Measurements from ENCODE around the gene IQGAP3. TPM values are rescaled to one million over a fixed set of nuclear protein-coding genes. Genes with fewer than 3 reads are reported as not detected.
A peak's percentile ranks its signal among the peaks of the same experiment; 100 is the strongest.

IQGAP3 gene
- total RNA-seq, 2 experiments from 2014 or later, result 13.5 to 14.9 TPM

GRCh38 chr1:156488566-156489165 is 83.7 kb downstream of the IQGAP3 start:
- H3K36me3 Mint-ChIP-seq, result peaks cover 11% of the 10 kb centered on the region
- H3K27ac Mint-ChIP-seq, result peak overlapping the region; percentile 76
- peaks cover 78% of the 10 kb centered on the region for H3K4me1 Mint-ChIP-seq
- no peaks in the 10 kb centered on the region for H3K9me3 Mint-ChIP-seq
- peak; percentile 59 for DNase-seq
- no peaks in the 10 kb centered on the region for H3K27me3 Mint-ChIP-seq
- peak overlapping the region; percentile 58 for H3K4me3 Mint-ChIP-seq

- Mint-ChIP-seq H3K9me3 (no peaks in the 10 kb centered on the region), H3K27me3 (no peaks in the 10 kb centered on the region), H3K4me1 (peaks cover 74% of the 10 kb centered on the region), H3K36me3 (peaks cover 13% of the 10 kb centered on the region), H3K27ac (peak overlapping the region; percentile 76), H3K4me3 (no peak overlapping the region)
- peak; percentile 41 for DNase-seq
These were observed 84.5 kb downstream of the IQGAP3 start for GRCh38 chr1:156487862-156488261.

- H3K27ac Mint-ChIP-seq, result peak overlapping the region; percentile 76
- no peak overlapping the region for H3K4me3 Mint-ChIP-seq
These were observed 85.7 kb downstream of the IQGAP3 start for GRCh38 chr1:156486421-156487344.

GRCh38 chr1:156485984-156486383 is 86.4 kb downstream of the IQGAP3 start:
- Mint-ChIP-seq H3K36me3 (peaks cover 15% of the 10 kb centered on the region), H3K4me1 (peaks cover 74% of the 10 kb centered on the region), H3K27me3 (no peaks in the 10 kb centered on the region), H3K4me3 (no peak overlapping the region), H3K27ac (peak overlapping the region; percentile 12), H3K9me3 (no peaks in the 10 kb centered on the region)
- no peak for DNase-seq

More at GRCh38 chr1:156486421-156487344, 85.7 kb downstream of the IQGAP3 start:
- DNase-seq, result no peak
- H3K9me3 Mint-ChIP-seq, result no peaks in the 10 kb centered on the region
- H3K36me3 Mint-ChIP-seq, result peaks cover 11% of the 10 kb centered on the region
- H3K4me1 Mint-ChIP-seq, result peaks cover 74% of the 10 kb centered on the region
- no peaks in the 10 kb centered on the region for H3K27me3 Mint-ChIP-seq

GRCh38 chr1:156484480-156485058 is 87.8 kb downstream of the IQGAP3 start:
- H3K27me3 Mint-ChIP-seq, result no peaks in the 10 kb centered on the region
- H3K4me3 Mint-ChIP-seq, result no peak overlapping the region
- DNase-seq, result no peak
- H3K9me3 Mint-ChIP-seq, result no peaks in the 10 kb centered on the region
- peaks cover 26% of the 10 kb centered on the region for H3K36me3 Mint-ChIP-seq
- H3K27ac Mint-ChIP-seq, result no peak overlapping the region
- peaks cover 69% of the 10 kb centered on the region for H3K4me1 Mint-ChIP-seq

- DNase-seq, result no peak
- no peak overlapping the region for H3K27ac Mint-ChIP-seq
- no peaks in the 10 kb centered on the region for H3K9me3 Mint-ChIP-seq
- no peak overlapping the region for H3K4me3 Mint-ChIP-seq
- peaks cover 34% of the 10 kb centered on the region for H3K36me3 Mint-ChIP-seq
- H3K4me1 Mint-ChIP-seq, result peaks cover 57% of the 10 kb centered on the region
- H3K27me3 Mint-ChIP-seq, result no peaks in the 10 kb centered on the region
These were observed 89.0 kb downstream of the IQGAP3 start for GRCh38 chr1:156483397-156483796.

- Mint-ChIP-seq H3K36me3 (peaks cover 34% of the 10 kb centered on the region), H3K9me3 (no peaks in the 10 kb centered on the region), H3K4me3 (no peak overlapping the region), H3K4me1 (peaks cover 51% of the 10 kb centered on the region), H3K27me3 (no peaks in the 10 kb centered on the region), H3K27ac (no peak overlapping the region)
- no peak for DNase-seq
These were observed 90.1 kb downstream of the IQGAP3 start for GRCh38 chr1:156482276-156482675.

- peaks cover 33% of the 10 kb centered on the region for H3K36me3 Mint-ChIP-seq
- peaks cover 52% of the 10 kb centered on the region for H3K4me1 Mint-ChIP-seq
- H3K27ac Mint-ChIP-seq, result peak overlapping the region; percentile 69
- no peaks in the 10 kb centered on the region for H3K27me3 Mint-ChIP-seq
- peak; percentile 37 for DNase-seq
- H3K9me3 Mint-ChIP-seq, result no peaks in the 10 kb centered on the region
- peak overlapping the region; percentile 8 for H3K4me3 Mint-ChIP-seq
These were observed 90.8 kb downstream of the IQGAP3 start for GRCh38 chr1:156481527-156481926.

GRCh38 chr1:156480411-156481192 is 91.8 kb downstream of the IQGAP3 start:
- peak overlapping the region; percentile 42 for H3K4me3 Mint-ChIP-seq
- H3K36me3 Mint-ChIP-seq, result peaks cover 28% of the 10 kb centered on the region

GRCh38 chr1:156480016-156480370 is 92.4 kb downstream of the IQGAP3 start:
- peaks cover 28% of the 10 kb centered on the region for H3K36me3 Mint-ChIP-seq
- H3K27me3 Mint-ChIP-seq, result no peaks in the 10 kb centered on the region
- H3K4me3 Mint-ChIP-seq, result no peak overlapping the region
- H3K4me1 Mint-ChIP-seq, result peaks cover 50% of the 10 kb centered on the region
- DNase-seq, result no peak
- no peaks in the 10 kb centered on the region for H3K9me3 Mint-ChIP-seq
- no peak overlapping the region for H3K27ac Mint-ChIP-seq

More at GRCh38 chr1:156480411-156481192, 91.8 kb downstream of the IQGAP3 start:
- H3K9me3 Mint-ChIP-seq, result no peaks in the 10 kb centered on the region
- peak; percentile 79 for DNase-seq
- H3K27me3 Mint-ChIP-seq, result no peaks in the 10 kb centered on the region
- peak overlapping the region; percentile 69 for H3K27ac Mint-ChIP-seq
- H3K4me1 Mint-ChIP-seq, result peaks cover 50% of the 10 kb centered on the region

- H3K9me3 Mint-ChIP-seq, result no peaks in the 10 kb centered on the region
- peaks cover 30% of the 10 kb centered on the region for H3K36me3 Mint-ChIP-seq
- no peaks in the 10 kb centered on the region for H3K27me3 Mint-ChIP-seq
- peak overlapping the region; percentile 65 for H3K27ac Mint-ChIP-seq
- H3K4me3 Mint-ChIP-seq, result no peak overlapping the region
- DNase-seq, result no peak
- H3K4me1 Mint-ChIP-seq, result peaks cover 50% of the 10 kb centered on the region
These were observed 93.0 kb downstream of the IQGAP3 start for GRCh38 chr1:156479093-156480015.

- no peak for DNase-seq
- no peak overlapping the region for H3K4me3 Mint-ChIP-seq
- H3K9me3 Mint-ChIP-seq, result no peaks in the 10 kb centered on the region
- H3K27ac Mint-ChIP-seq, result no peak overlapping the region
- H3K4me1 Mint-ChIP-seq, result peaks cover 46% of the 10 kb centered on the region
- no peaks in the 10 kb centered on the region for H3K27me3 Mint-ChIP-seq
- peaks cover 36% of the 10 kb centered on the region for H3K36me3 Mint-ChIP-seq
These were observed 94.1 kb downstream of the IQGAP3 start for GRCh38 chr1:156478250-156478627.

- no peak overlapping the region for H3K4me3 Mint-ChIP-seq
- H3K36me3 Mint-ChIP-seq, result peaks cover 33% of the 10 kb centered on the region
- peaks cover 41% of the 10 kb centered on the region for H3K4me1 Mint-ChIP-seq
- H3K27ac Mint-ChIP-seq, result peak overlapping the region; percentile 55
- H3K9me3 Mint-ChIP-seq, result no peaks in the 10 kb centered on the region
- DNase-seq, result no peak
- H3K27me3 Mint-ChIP-seq, result no peaks in the 10 kb centered on the region
These were observed 94.7 kb downstream of the IQGAP3 start for GRCh38 chr1:156477526-156478249.

Data from activated naive CD8-positive, alpha-beta T cell treated with anti-CD3 and anti-CD28 coated beads for 36 hours (primary cell).